A549 (cell line): ENCODE results near the gene RAP1GAP2. TPM values are rescaled to one million over a fixed set of nuclear protein-coding genes. Genes with fewer than 3 reads are reported as not detected.
"Not testable (repeated sequence)": the region's sequence is repeated elsewhere in the genome, so short reads cannot be mapped to it uniquely, and the experiment has no call there.

Experiments used
- ATAC-seq, 2 experiments: fragments of 200-7000 bp in 1 of 2; fragments of >200 bp in 1 of 2; cut with Nextera tagmentation in 1 of 2; cut with Tn5 transposase in 1 of 2; 3 replicates each; pipeline versions ENCODE4 v1.8.0 to v1.9.1; 2018 to 2020; ENCODE audit warnings: mild to moderate bottlenecking in 1 of 2, moderate library complexity in 1 of 2
- CTCF ChIA-PET: fragments of 300-600 bp; sonication (Branson Sonifier 250); formaldehyde crosslinking; extraction: SDS; loops from one replicate; lab custom pipeline; 2021; ENCODE audit warnings: antibody characterized with exemption, inconsistent platforms; lab: Yijun Ruan, JAX
- POLR2A ChIA-PET: fragments of 350-600 bp; formaldehyde crosslinking; extraction: SDS; loops from one replicate; lab custom pipeline; 2021; ENCODE audit warnings: antibody characterized with exemption, inconsistent platforms; lab: Yijun Ruan, JAX
- DNase-seq, 2 experiments: peaks; one replicate each; pipeline versions ENCODE4 v3.0.0 to v3.0.0-alpha.2; 2011 to 2016; ENCODE audit warnings: low read depth in 1 of 2, low spot score in 1 of 2
- FAIRE-seq: peaks from 2 replicates; lab custom pipeline; 2011; peaks lifted over from hg19 to GRCh38; lab: Jason Lieb, UNC
- H3K27ac ChIP-seq, 2 experiments: fragments of >200 bp; sonication (Bioruptor Twin); formaldehyde crosslinking; 3 replicates each; pipeline ENCODE4 v1.5.1; 2016 to 2017
- H3K4me1 ChIP-seq: fragments of >200 bp; sonication (Bioruptor Twin); formaldehyde crosslinking; 3 replicates; pipeline ENCODE4 v1.6.1; 2016
- H3K4me2 ChIP-seq: fragments of >200 bp; sonication (Bioruptor Twin); formaldehyde crosslinking; 3 replicates; pipeline ENCODE4 v1.6.1; 2016
- H3K4me3 ChIP-seq: fragments of >200 bp; sonication (Bioruptor Twin); formaldehyde crosslinking; 3 replicates; pipeline ENCODE4 v1.5.1; 2016
- H3K9me3 ChIP-seq: fragments of >200 bp; sonication (Bioruptor Twin); formaldehyde crosslinking; 3 replicates; pipeline ENCODE4 v1.6.1; 2016
- E2F6 ChIP-seq: IDR thresholded peaks from 2 replicates; pipeline ENCODE4 v1.6.1; 2012; ENCODE audit warnings: low read depth, borderline replicate concordance
- EHMT2 ChIP-seq: fragments of 200-600 bp; sonication (generic); IDR thresholded peaks from 2 replicates; pipeline ENCODE4 v1.6.1; 2016; ENCODE audit warnings: antibody characterized with exemption, low read depth, mild to moderate bottlenecking, moderate library complexity
- FOSB ChIP-seq: fragments of 250-450 bp; sonication (Bioruptor Pico); IDR thresholded peaks from 2 replicates; pipeline ENCODE4 v1.5.0; 2020; ENCODE audit warnings: mild to moderate bottlenecking, moderate library complexity
- JUNB ChIP-seq: fragments of >200 bp; sonication (Bioruptor Twin); formaldehyde crosslinking; IDR thresholded peaks from 2 replicates; pipeline ENCODE4 v1.6.1; 2016
- MAZ ChIP-seq: fragments of 150-350 bp; IDR thresholded peaks from 2 replicates; pipeline ENCODE4 v1.6.1; 2014; ENCODE audit warnings: antibody characterized with exemption, low read depth, low read length, borderline replicate concordance
- RARB ChIP-seq: fragments of 250-450 bp; sonication (Bioruptor Pico); IDR thresholded peaks from 2 replicates; pipeline ENCODE4 v1.8.0; 2021; ENCODE audit warnings: mild to moderate bottlenecking, moderate library complexity
- RCOR1 ChIP-seq: fragments of 150-350 bp; IDR thresholded peaks from 2 replicates; pipeline ENCODE4 v1.6.1; 2014; ENCODE audit warnings: antibody characterized with exemption, low read length, low read depth
- REST ChIP-seq: fragments of 200-600 bp; sonication (generic); IDR thresholded peaks from 2 replicates; pipeline ENCODE4 v1.6.1; 2016; ENCODE audit warnings: antibody characterized with exemption, mild to moderate bottlenecking, moderate library complexity
- RNF2 ChIP-seq: fragments of 200-600 bp; sonication (generic); IDR thresholded peaks from 2 replicates; pipeline ENCODE4 v1.6.1; 2016; ENCODE audit warnings: low read depth, mild to moderate bottlenecking, antibody characterized with exemption, moderate library complexity, borderline replicate concordance
- ZC3H11A ChIP-seq: fragments of 450-650 bp; IDR thresholded peaks from 2 replicates; pipeline ENCODE4 v1.6.1; 2014; ENCODE audit warnings: antibody characterized with exemption, mild to moderate bottlenecking
- WGBS: methylation state at CpG from one replicate; pipeline ENCODE4 v1.1.6; 2017; ENCODE audit errors: missing lambda C conversion rate; 5-methylcytosine and 5-hydroxymethylcytosine counted together
- polyA plus RNA-seq, 4 experiments: library from polyadenylated mRNA; depleted of rRNA in 3 of 4; stranded (reverse); fragments of >200 nt; fragmentation: RNase III in 1 of 4; extraction: RNeasy Plus Mini Kit Qiagen cat#74134 plus additional on column Dnase treatment in 1 of 4; gene quantifications; 2 replicates in 3 of 4; 3 replicates in 1 of 4; pipeline ENCODE4 v1.2.3, GENCODE V29; 2011 to 2017

Gene RAP1GAP2
- polyA plus RNA-seq, 2 of the 4 experiments (the other 2 are of a cell fraction): 8.3 to 20.8 TPM

GRCh38 chr17:3049705-3050295 is 253.6 kb downstream of the RAP1GAP2 start:
- Histone ChIP-seq H3K9me3 (0 out of 3 replicates have a peak, but pooled peaks cover 3% of the 10 kb centered on the region), H3K4me3 (peak overlapping the region; percentile 58), H3K27ac (no peak overlapping the region), H3K4me2 (peak overlapping the region; percentile 82), H3K4me1 (peaks cover 8% of the 10 kb centered on the region; the same call in 1 of the 3 replicates)
- 93% methylated on average over 8 of the region's 8 CpGs for WGBS
- FAIRE-seq (no peak), DNase-seq (no peak), ATAC-seq (no peak)
- no peak for TF ChIP-seq REST
- no peak for TF ChIP-seq EHMT2
- TF ChIP-seq RNF2: no peak
- no peak for TF ChIP-seq FOSB (CRISPR knock-in tag)
- no peak for TF ChIP-seq JUNB
- TF ChIP-seq RCOR1: no peak
- no peak for TF ChIP-seq E2F6
- TF ChIP-seq RARB (CRISPR knock-in tag): no peak
- no peak for TF ChIP-seq MAZ
- no peak for TF ChIP-seq ZC3H11A
- CTCF ChIA-PET: interaction anchor here (0.6 to 4.1 kb wide), 23 partner anchors 10 to 686 kb away, joined by 3 to 100 read pairs (median 5); partner anchors contain the start of genes CTNS and SHPK
- POLR2A ChIA-PET: interaction anchor here (1.8 kb wide), 1 partner anchor 598 kb away, joined by 7 read pairs; no protein-coding TSS in a partner anchor

GRCh38 chr17:3054868-3055267 is 258.6 kb downstream of the RAP1GAP2 start:
- WGBS: 61% methylated on average over 1 of the region's 2 CpGs
- H3K27ac ChIP-seq, POLR2A ChIA-PET, CTCF ChIA-PET, FAIRE-seq, H3K4me2 ChIP-seq, DNase-seq, H3K9me3 ChIP-seq, H3K4me3 ChIP-seq, ATAC-seq, H3K4me1 ChIP-seq: not testable (repeated sequence)

GRCh38 chr17:3062824-3063377 is 266.7 kb downstream of the RAP1GAP2 start:
- CTCF ChIA-PET, DNase-seq, ATAC-seq, H3K27ac ChIP-seq, H3K4me1 ChIP-seq, H3K4me2 ChIP-seq, H3K4me3 ChIP-seq, POLR2A ChIA-PET, H3K9me3 ChIP-seq: not testable (repeated sequence)
- WGBS: 14% methylated on average over 8 of the region's 8 CpGs
- FAIRE-seq: peak; percentile 63

GRCh38 chr17:3063507-3063906 is 267.3 kb downstream of the RAP1GAP2 start, which contains the start of gene OR1D5:
Gene OR1D5 (minus strand): TSS chr17:3063607. CDS start chr17:3063607, 0 bp downstream.
- H3K4me3 ChIP-seq, H3K4me1 ChIP-seq, H3K27ac ChIP-seq, POLR2A ChIA-PET, H3K9me3 ChIP-seq, DNase-seq, ATAC-seq, CTCF ChIA-PET, H3K4me2 ChIP-seq: not testable (repeated sequence)
- 41% methylated on average over 2 of the region's 2 CpGs for WGBS
- FAIRE-seq: peak; percentile 99

- peak; percentile 91 for FAIRE-seq
- H3K4me2 ChIP-seq, H3K9me3 ChIP-seq, ATAC-seq, H3K27ac ChIP-seq, H3K4me1 ChIP-seq, POLR2A ChIA-PET, H3K4me3 ChIP-seq, DNase-seq, CTCF ChIA-PET: not testable (repeated sequence)
- 13% methylated on average over 1 of the region's 1 CpG for WGBS
These were observed 269.0 kb downstream of the RAP1GAP2 start for GRCh38 chr17:3065192-3065591.

GRCh38 chr17:3073850-3074249 is 277.6 kb downstream of the RAP1GAP2 start:
- 7% methylated on average over 4 of the region's 4 CpGs for WGBS
- H3K27ac ChIP-seq, H3K9me3 ChIP-seq, ATAC-seq, CTCF ChIA-PET, DNase-seq, POLR2A ChIA-PET, H3K4me2 ChIP-seq, H3K4me1 ChIP-seq, H3K4me3 ChIP-seq: not testable (repeated sequence)
- peak; percentile 23 for FAIRE-seq
